H1 (cell line): ENCODE data around the gene SLC22A31. TPM values are rescaled to one million over a fixed set of nuclear protein-coding genes. Genes with fewer than 3 reads are reported as not detected.

Source experiments
- CTCF ChIA-PET: fragments of 300-600 bp; sonication (Branson Sonifier 250); formaldehyde crosslinking; loops from one replicate; lab custom pipeline; 2021; ENCODE audit not compliant: partially characterized antibody; lab: Charles Lee
- POLR2A ChIA-PET: fragments of 300-600 bp; sonication (Branson Sonifier 250); formaldehyde crosslinking; loops from one replicate; lab custom pipeline; 2021; ENCODE audit warnings: inconsistent platforms; ENCODE audit not compliant: partially characterized antibody; lab: Charles Lee
- DNase-seq, 2 experiments: peaks; one replicate each; pipeline versions ENCODE4 v3.0.0 to v3.0.0-alpha.2; 2010 to 2022; ENCODE audit warnings: low spot score in 2 of 2, low read depth in 1 of 2, mixed read lengths in 1 of 2
- FAIRE-seq: peaks from 2 replicates; lab custom pipeline; 2011; peaks lifted over from hg19 to GRCh38; lab: Jason Lieb, UNC
- H2AFZ ChIP-seq: 2 replicates; pipeline ENCODE4 v1.8.1; 2012; ENCODE audit warnings: low read length, inconsistent platforms
- H2AK5ac ChIP-seq: 2 replicates; pipeline ENCODE4 v1.6.1; 2013; ENCODE audit warnings: low read depth, low read length
- H2BK120ac ChIP-seq: replicated peaks from 2 replicates; pipeline ENCODE3; 2013; ENCODE audit warnings: low read depth, low read length, inconsistent platforms
- H2BK12ac ChIP-seq: 2 replicates; pipeline ENCODE4 v1.6.1; 2013; ENCODE audit warnings: low read depth, low read length
- H2BK15ac ChIP-seq: 2 replicates; pipeline ENCODE4 v1.6.1; 2013; ENCODE audit warnings: low read length
- H2BK20ac ChIP-seq: 2 replicates; pipeline ENCODE4 v1.6.1; 2013; ENCODE audit warnings: low read length
- H2BK5ac ChIP-seq: 2 replicates; pipeline ENCODE4 v1.6.1; 2013; ENCODE audit warnings: low read depth, low read length
- H3K14ac ChIP-seq: 2 replicates; pipeline ENCODE4 v1.6.1; 2013; ENCODE audit warnings: inconsistent platforms; ENCODE audit not compliant: insufficient read length
- H3K18ac ChIP-seq: 2 replicates; pipeline ENCODE4 v1.6.1; 2013; ENCODE audit warnings: low read length; ENCODE audit errors: extremely low read depth
- H3K23ac ChIP-seq: 2 replicates; pipeline ENCODE4 v1.6.1; 2013; ENCODE audit warnings: inconsistent platforms; ENCODE audit not compliant: insufficient read length
- H3K23me2 ChIP-seq: 2 replicates; pipeline ENCODE4 v1.6.1; 2013; ENCODE audit warnings: low read depth, low read length
- H3K27ac ChIP-seq: 2 replicates; pipeline ENCODE4 v1.6.1; 2011; ENCODE audit warnings: low read depth, low read length, inconsistent platforms
- H3K27me3 ChIP-seq, 4 experiments: replicated peaks in 1 of 4; 1 replicate in 1 of 4; 2 replicates in 3 of 4; pipeline versions ENCODE4 v1.6.1 to v1.8.1; 2011 to 2013; ENCODE audit warnings: low read length in 3 of 4, mild to moderate bottlenecking in 3 of 4, inconsistent platforms in 2 of 4, mixed read lengths in 2 of 4, moderate library complexity in 1 of 4; ENCODE audit not compliant: control insufficient read depth in 3 of 4, insufficient read depth in 3 of 4; ENCODE audit errors: extremely low read depth in 1 of 4
- H3K36me3 ChIP-seq, 4 experiments: 2 replicates each; pipeline versions ENCODE4 v1.6.1 to v1.8.1; 2011 to 2013; ENCODE audit warnings: mild to moderate bottlenecking in 4 of 4, low read length in 3 of 4, moderate library complexity in 2 of 4, control low read depth in 1 of 4, inconsistent platforms in 1 of 4; ENCODE audit not compliant: insufficient read depth in 4 of 4, control insufficient read depth in 2 of 4
- H3K4ac ChIP-seq: replicated peaks from 2 replicates; pipeline ENCODE3; 2013; ENCODE audit warnings: low read length, low read depth, mixed read lengths, inconsistent platforms; ENCODE audit not compliant: insufficient read length
- H3K4me1 ChIP-seq, 4 experiments: replicated peaks in 1 of 4; 1 replicate in 1 of 4; 2 replicates in 3 of 4; pipeline versions ENCODE4 v1.6.1 to v1.8.1; 2011 to 2013; ENCODE audit warnings: low read length in 3 of 4, inconsistent platforms in 2 of 4, mixed read lengths in 1 of 4; ENCODE audit not compliant: insufficient read depth in 4 of 4, control insufficient read depth in 3 of 4
- H3K4me2 ChIP-seq, 2 experiments: 2 replicates each; pipeline versions ENCODE4 v1.6.1 to v1.8.1; 2011 to 2013; ENCODE audit warnings: low read depth in 2 of 2, low read length in 2 of 2, control low read depth in 1 of 2, inconsistent platforms in 1 of 2, mild to moderate bottlenecking in 1 of 2; ENCODE audit not compliant: insufficient read depth in 1 of 2
- H3K4me3 ChIP-seq, 4 experiments: fragments of 200-600, 300-600 bp in 1 of 4; sonication (generic), shearing (Covaris generic), sonication (Bioruptor Twin) in 1 of 4; 2 replicates each; pipeline versions ENCODE4 v1.5.1 to v1.8.1; 2011 to 2016; ENCODE audit warnings: low read length in 4 of 4, low read depth in 3 of 4, control low read depth in 2 of 4, inconsistent platforms in 2 of 4, mild to moderate bottlenecking in 2 of 4, mixed read lengths in 1 of 4, moderate library complexity in 1 of 4; ENCODE audit not compliant: insufficient read depth in 2 of 4; ENCODE audit errors: extremely low read depth in 1 of 4
- H3K56ac ChIP-seq: replicated peaks from 2 replicates; pipeline ENCODE3; 2013; ENCODE audit warnings: low read depth, mild to moderate bottlenecking, mixed read lengths, low read length, inconsistent platforms; ENCODE audit not compliant: insufficient read length
- H3K79me1 ChIP-seq: 2 replicates; pipeline ENCODE4 v1.6.1; 2013; ENCODE audit warnings: low read depth, low read length, control low read depth
- H3K79me2 ChIP-seq, 2 experiments: 2 replicates each; pipeline versions ENCODE4 v1.6.1 to v1.8.1; 2012 to 2013; ENCODE audit warnings: low read length in 2 of 2, mild to moderate bottlenecking in 2 of 2, inconsistent platforms in 1 of 2; ENCODE audit not compliant: insufficient read depth in 2 of 2, control insufficient read depth in 1 of 2
- H3K9ac ChIP-seq, 4 experiments: replicated peaks in 1 of 4; 1 replicate in 1 of 4; 2 replicates in 3 of 4; pipeline versions ENCODE4 v1.6.1 to v1.8.1; 2011 to 2013; ENCODE audit warnings: low read depth in 3 of 4, low read length in 3 of 4, control low read depth in 2 of 4, mild to moderate bottlenecking in 2 of 4, moderate library complexity in 2 of 4, inconsistent platforms in 1 of 4; ENCODE audit errors: extremely low read depth in 1 of 4
- H3K9me3 ChIP-seq, 2 experiments: 2 replicates each; pipeline versions ENCODE4 v1.6.1 to v1.8.1; 2012 to 2013; ENCODE audit warnings: mild to moderate bottlenecking in 2 of 2, moderate library complexity in 2 of 2, control low read depth in 1 of 2, inconsistent platforms in 1 of 2, low read depth in 1 of 2, low read length in 1 of 2, mixed read lengths in 1 of 2; ENCODE audit not compliant: insufficient read depth in 2 of 2
- H4K20me1 ChIP-seq, 2 experiments: replicated peaks in 1 of 2; 2 replicates each; pipeline versions ENCODE3 to v1.8.1; 2011 to 2013; ENCODE audit warnings: inconsistent platforms in 2 of 2, low read length in 2 of 2, mild to moderate bottlenecking in 1 of 2; ENCODE audit not compliant: insufficient read depth in 2 of 2, control insufficient read depth in 1 of 2
- H4K5ac ChIP-seq: 2 replicates; pipeline ENCODE4 v1.6.1; 2013; ENCODE audit warnings: low read length, low read depth, mixed read lengths, inconsistent platforms; ENCODE audit not compliant: insufficient read length
- H4K8ac ChIP-seq: 2 replicates; pipeline ENCODE4 v1.8.0; 2013; ENCODE audit warnings: mild to moderate bottlenecking, moderate library complexity, low read length, inconsistent platforms; ENCODE audit not compliant: insufficient read depth; ENCODE audit errors: extremely low read depth
- H4K91ac ChIP-seq: replicated peaks from 2 replicates; pipeline ENCODE3; 2013; ENCODE audit warnings: low read length, mixed read lengths, inconsistent platforms; ENCODE audit not compliant: insufficient read length
- BACH1 ChIP-seq: IDR thresholded peaks from 2 replicates; pipeline ENCODE4 v1.6.1; 2012; ENCODE audit warnings: low read length, improper control_type of control experiment
- BRCA1 ChIP-seq: IDR thresholded peaks from 2 replicates; pipeline ENCODE4 v1.6.1; 2012; ENCODE audit warnings: low read depth, low read length, improper control_type of control experiment
- SIX5 ChIP-seq: IDR thresholded peaks from 2 replicates; pipeline ENCODE4 v1.6.1; 2011; ENCODE audit warnings: mild to moderate bottlenecking, low read depth, low read length
- TEAD4 ChIP-seq: IDR thresholded peaks from 2 replicates; pipeline ENCODE4 v1.6.1; 2012; ENCODE audit warnings: low read depth, low read length, inconsistent platforms, mixed read lengths
- WGBS, 2 experiments: shearing (Covaris generic) in 1 of 2; methylation state at CpG; one replicate each; pipeline versions ENCODE4 v1.1.6 to v1.1.7; 2013 to 2015; ENCODE audit warnings: low lambda C conversion rate in 2 of 2, mixed read lengths in 2 of 2, inconsistent platforms in 1 of 2, low coverage in 1 of 2, missing lambda C conversion rate in 1 of 2; ENCODE audit not compliant: insufficient replicate concordance in 2 of 2, insufficient coverage in 1 of 2, insufficient read length in 1 of 2; ENCODE audit errors: extremely low coverage in 1 of 2, missing lambda C conversion rate in 1 of 2; 5-methylcytosine and 5-hydroxymethylcytosine counted together
- polyA plus RNA-seq, 7 experiments: library from polyadenylated mRNA; depleted of rRNA in 3 of 7; stranded (reverse) in 5 of 7; unstranded in 2 of 7; fragments of >200 nt in 5 of 7; fragments of 200-250 nt in 2 of 7; gene quantifications; 1 replicate in 5 of 7; 2 replicates in 1 of 7; 4 replicates in 1 of 7; pipeline versions ENCODE4 v1.2.1 to v1.2.3, GENCODE V29; 2011 to 2013; ENCODE audit warnings: missing spikeins in 2 of 7, mixed read lengths in 2 of 7
- total RNA-seq: library from RNA; stranded (reverse); fragmentation: NEBNext Ultra II Directional; extraction: Animal tissue kit (Norgen Biotek cat#: 25700); gene quantifications from 2 replicates; pipeline ENCODE4 v1.2.1, GENCODE V29; 2021

The SLC22A31 gene
- total and polyA plus RNA-seq, 2 of the 8 experiments (the other 6 are each of a cell fraction or from before 2014, with no cell fraction given): 7.7 to 10.6 TPM

GRCh38 chr16:89153848-89154271 is 46.5 kb downstream of the SLC22A31 start:
- H3K4ac ChIP-seq: peak overlapping the region; percentile 78
- H3K4me1 ChIP-seq: no peaks in the 10 kb centered on the region
- H2BK5ac ChIP-seq: no peak overlapping the region
- no peak overlapping the region for H2BK120ac ChIP-seq
- no peak for TF ChIP-seq BRCA1
- no peak for TF ChIP-seq BACH1
- no peak for TF ChIP-seq SIX5
- TF ChIP-seq TEAD4: no peak
- TF ChIP-seq, all 59 proteins: peak for 0
- Histone ChIP-seq H3K23me2 (no peaks in the 10 kb centered on the region; the same call in 1 of the 2 replicates), H4K91ac (no peak overlapping the region), H4K5ac (no peak overlapping the region), H2BK20ac (no peak overlapping the region), H3K36me3 (peaks cover 0 to 3% (median 0%) of the 10 kb centered on the region in 4 experiments; a peak in 3 of 8 replicates), H3K9me3 (peaks cover 12 to 15% of the 10 kb centered on the region in 2 experiments), H4K20me1 (peaks cover 0 to 4% of the 10 kb centered on the region in 2 experiments), H3K4me2 (no peak overlapping the region), H3K23ac (no peak overlapping the region), H3K4me3 (no peak overlapping the region), H2AFZ (no peak overlapping the region), H3K27me3 (peaks cover 0 to 6% (median 1%) of the 10 kb centered on the region in 4 experiments; a peak in 2 of 7 replicates), H2AK5ac (no peak overlapping the region), H4K8ac (no peak overlapping the region), H3K9ac (no peak overlapping the region), H3K56ac (no peak overlapping the region), H2BK12ac (no peak overlapping the region), H3K14ac (no peak overlapping the region), H3K79me1 (no peaks in the 10 kb centered on the region), H3K79me2 (no peaks in the 10 kb centered on the region), H3K18ac (no peak overlapping the region), H2BK15ac (no peak overlapping the region), H3K27ac (no peak overlapping the region)
- no peak for DNase-seq
- POLR2A ChIA-PET: interaction anchor here (0.6 to 2.4 kb wide), 5 partner anchors 8 to 388 kb away, joined by 3 to 7 read pairs (median 4); partner anchors contain the start of gene ACSF3
- CTCF ChIA-PET: interaction anchor here (0.6 kb wide), 1 partner anchor 11 kb away, joined by 3 read pairs; no protein-coding TSS in a partner anchor
- 93% methylated on average over 19 of the region's 19 CpGs; no CpG with 5 or more reads in 1 of the 2 experiments for WGBS, 2 experiments
- FAIRE-seq: no peak
